DMS79 treated with DMSO at 0.1 percent for 48 hours (cell line): ENCODE results near the gene RAET1L.
"Not testable (repeated sequence)": the region's sequence is repeated elsewhere in the genome, so short reads cannot be mapped to it uniquely, and the experiment has no call there.

ENCODE experiments used
- DNase-seq: peaks from one replicate; lab custom pipeline; 2025; lab: John Stamatoyannopoulos, UW

RAET1L gene

GRCh38 chr6:150044621-150045145, 19.4 kb upstream of the RAET1L start:
- DNase-seq, result no peak

GRCh38 chr6:150043501-150044412, 18.4 kb upstream of the RAET1L start:
- no peak for DNase-seq

- no peak for DNase-seq
Measured at GRCh38 chr6:150043096-150043495, 17.8 kb upstream of the RAET1L start.

- DNase-seq, result no peak
Measured at GRCh38 chr6:150038202-150039062, 13.1 kb upstream of the RAET1L start.

- no peak for DNase-seq
Measured at GRCh38 chr6:150037526-150038201, 12.3 kb upstream of the RAET1L start.

- no peak for DNase-seq
Measured at GRCh38 chr6:150036081-150036480, 10.7 kb upstream of the RAET1L start.

GRCh38 chr6:150033207-150033771, 8.0 kb upstream of the RAET1L start:
- no peak for DNase-seq

GRCh38 chr6:150032598-150032997, 7.3 kb upstream of the RAET1L start:
- DNase-seq, result no peak

- DNase-seq, result no peak
Measured at GRCh38 chr6:150030611-150031010, 5.3 kb upstream of the RAET1L start.

- no peak for DNase-seq
Measured at GRCh38 chr6:150029749-150030148, 4.4 kb upstream of the RAET1L start.

- DNase-seq, result no peak
Measured at GRCh38 chr6:150029276-150029675, 3.9 kb upstream of the RAET1L start.

GRCh38 chr6:150028799-150029198, 3.5 kb upstream of the RAET1L start:
- no peak for DNase-seq

GRCh38 chr6:150027806-150028565, 2.7 kb upstream of the RAET1L start:
- no peak for DNase-seq

- no peak for DNase-seq
Measured at GRCh38 chr6:150026976-150027805, 1.9 kb upstream of the RAET1L start.

- DNase-seq, result no peak
Measured at GRCh38 chr6:150024646-150025155, 631 bp downstream of the RAET1L start.

GRCh38 chr6:150024021-150024420, 1.3 kb downstream of the RAET1L start:
- not testable (repeated sequence) for DNase-seq

GRCh38 chr6:150021870-150022269, 3.5 kb downstream of the RAET1L start:
- not testable (repeated sequence) for DNase-seq

GRCh38 chr6:150018846-150019580, 6.3 kb downstream of the RAET1L start:
- DNase-seq, result no peak

GRCh38 chr6:150017186-150017521, 8.2 kb downstream of the RAET1L start:
- DNase-seq, result not testable (repeated sequence)
